Measurements from ENCODE around the gene NME4. TPM values are rescaled to one million over a fixed set of nuclear protein-coding genes. Genes with fewer than 3 reads are reported as not detected.
A peak's percentile ranks its signal among the peaks of the same experiment; 100 is the strongest.

Gene NME4
- total RNA-seq, 1 experiment from 2014 or later = 68.2 TPM

DNA sequence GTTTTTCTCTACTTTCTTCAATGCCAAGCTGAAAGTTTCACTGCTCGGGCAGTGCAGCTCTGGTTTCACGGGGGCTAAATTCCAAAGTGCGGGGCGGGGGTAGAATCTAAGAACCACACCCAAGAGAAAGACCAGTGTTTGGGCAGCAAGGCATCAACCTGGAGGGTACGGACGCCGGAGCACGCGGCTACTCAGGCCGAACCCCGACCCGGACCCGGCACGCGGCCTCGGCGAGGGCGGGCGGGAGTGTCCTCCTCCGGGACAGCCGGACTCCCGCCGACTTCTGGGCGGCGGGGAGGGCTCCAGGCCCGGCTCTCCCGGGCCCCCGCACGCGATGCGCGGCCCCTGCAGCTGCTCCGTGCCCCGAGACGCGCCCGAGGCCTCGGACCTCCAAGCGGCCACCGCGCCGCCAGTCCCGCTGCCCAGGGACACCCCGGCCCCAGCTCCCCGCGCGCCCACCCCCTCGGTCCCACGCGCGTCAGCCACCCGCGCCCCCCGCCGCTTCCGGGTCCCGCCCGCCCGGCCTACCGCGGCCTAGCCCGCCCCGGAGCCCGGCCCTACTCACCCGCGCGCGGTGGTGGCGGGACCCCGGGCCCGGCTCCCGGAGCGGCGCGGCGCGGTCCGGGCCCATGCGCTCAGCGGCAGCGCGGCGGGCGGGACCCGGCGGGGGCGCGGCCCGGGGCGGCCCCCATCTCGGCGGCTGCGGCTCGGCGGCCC is 45.0 kb upstream of the NME4 start:
- Histone ChIP-seq H3K4me1 (ENCODE audit: control insufficient read depth in 1 of 2, insufficient read depth in 2 of 2, low read length in 2 of 2) (peaks cover 2 to 7% of the 10 kb centered on the region in 2 experiments; a peak in 1 of 4 replicates), H4K20me1 (ENCODE audit: insufficient read depth) (no peaks in the 10 kb centered on the region), H3K79me2 (ENCODE audit: insufficient read depth, low read length) (peaks cover 45% of the 10 kb centered on the region), H3K4me3 (replicated peaks in 1 of 2; ENCODE audit: low read depth in 1 of 2, low read length in 2 of 2) (peak overlapping the region; percentile 54 to 63), H3K9me3 (ENCODE audit: control insufficient read depth in 1 of 2, insufficient read depth in 1 of 2, low read depth in 1 of 2, low read length in 2 of 2) (no peaks in the 10 kb centered on the region), H3K27me3 (ENCODE audit: insufficient read depth, low read length) (no peaks in the 10 kb centered on the region), H3K9ac (ENCODE audit: low read length) (peak overlapping the region; percentile 70), H3K9me2 (ENCODE audit: insufficient read depth) (no peaks in the 10 kb centered on the region), H3K36me3 (ENCODE audit: control insufficient read depth in 1 of 2, insufficient read depth in 2 of 2, low read length in 2 of 2) (0 out of 4 replicates have a peak, but pooled peaks cover 0 to 4% of the 10 kb centered on the region in 2 experiments), H3K27ac (ENCODE audit: low read depth, low read length) (peak overlapping the region; percentile 59; the same call in 1 of the 2 replicates), H2AFZ (ENCODE audit: low read depth, low read length, poor library complexity, severe bottlenecking) (no peak overlapping the region), H3K4me2 (ENCODE audit: low read length) (peak overlapping the region; percentile 66)
- ChIA-PET RAD21 (ENCODE audit: low non-redundant PET in 1 of 2, low total read pairs in 2 of 2, uncharacterized antibody in 2 of 2, unreplicated experiment in 2 of 2) (interaction anchor here in 1 of 2 experiments (0.6 to 1.0 kb wide), 2 partner anchors 10 to 183 kb away, joined by 4 to 6 read pairs; no protein-coding TSS in a partner anchor), POLR2A (interaction anchor here (1.0 kb wide), 1 partner anchor 122 kb away, joined by 3 read pairs; no protein-coding TSS in a partner anchor), CTCF (interaction anchor here (1.0 kb wide), 1 partner anchor 10 kb away, joined by 10 read pairs; no protein-coding TSS in a partner anchor)
- intact Hi-C loops (cut with micrococcal nuclease) = loop anchor here (5.0 kb wide), 1 partner anchor 125 kb away; the partner anchor contains the start of gene LUC7L
- DNase-seq (ENCODE audit: low read depth, low spot score) (no peak), ATAC-seq (peak; percentile 29)
- TF ChIP-seq ZFX (IDR thresholded peaks at IDR 0.05) = peak; percentile 59; the same call in 1 of the 2 replicates
- TF ChIP-seq JUND (IDR thresholded peaks at IDR 0.05) = no peak
- BruUV-seq (replicated peaks) = no TSS peak

DNA sequence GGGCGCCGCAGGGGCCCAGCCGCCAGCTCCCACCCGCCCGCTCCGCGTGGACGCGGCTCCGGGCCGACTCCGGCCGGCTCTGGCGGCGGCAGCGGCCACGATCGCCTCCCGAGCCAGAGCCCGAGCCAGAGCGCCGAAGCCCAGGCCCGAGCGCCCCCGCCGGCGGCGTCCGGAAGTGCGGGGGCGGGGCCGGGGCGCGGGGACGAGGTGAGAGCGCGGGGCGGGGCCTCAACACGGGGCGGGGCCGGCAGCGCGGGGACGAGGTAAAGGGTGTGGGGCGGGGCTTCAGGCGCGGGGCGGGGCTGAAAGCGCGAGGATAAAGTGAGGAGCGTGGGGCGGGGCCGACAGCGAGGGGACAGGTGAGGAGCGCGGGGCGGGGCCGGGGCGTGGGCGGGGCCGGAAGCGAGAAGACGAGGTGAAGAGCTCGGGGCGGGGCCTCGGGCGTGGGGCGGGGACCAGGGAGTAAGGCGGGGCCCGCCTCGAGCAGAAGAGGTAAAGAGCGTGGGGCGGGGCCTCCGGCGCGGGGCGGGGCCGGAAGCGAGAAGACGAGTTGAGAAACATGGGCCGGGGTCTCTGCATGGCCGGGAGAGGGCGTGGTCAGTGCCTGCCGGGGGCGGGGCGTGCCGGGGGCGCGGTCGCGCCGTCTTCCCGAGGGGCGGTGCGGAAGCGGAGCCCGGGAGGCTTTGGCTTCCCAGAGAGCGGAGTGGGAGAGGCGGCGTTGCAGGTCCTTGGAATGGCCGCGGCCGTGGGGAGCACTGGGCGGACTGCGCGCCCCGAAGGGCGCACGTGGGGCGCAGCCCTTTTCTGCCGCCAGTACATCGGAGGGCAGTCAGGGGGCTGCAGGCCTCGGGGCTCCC is 44.2 kb upstream of the NME4 start, which contains the start of gene AXIN1:
AXIN1 (minus strand) TSS at position 177 of the 857 bp plus-strand sequence. CDS start 5,698 bp downstream, outside the sequence.
- Histone ChIP-seq H3K4me3 (replicated peaks in 1 of 2; ENCODE audit: low read depth in 1 of 2, low read length in 2 of 2) (peak within 1 kb of the TSS; percentile 54 to 63), H3K79me2 (ENCODE audit: insufficient read depth, low read length) (peaks cover 37% of the 10 kb centered on the region), H3K9ac (ENCODE audit: low read length) (peak within 1 kb of the TSS; percentile 70), H3K9me2 (ENCODE audit: insufficient read depth) (no peaks in the 10 kb centered on the region), H3K9me3 (ENCODE audit: control insufficient read depth in 1 of 2, insufficient read depth in 1 of 2, low read depth in 1 of 2, low read length in 2 of 2) (no peaks in the 10 kb centered on the region), H3K27ac (ENCODE audit: low read depth, low read length) (peak within 1 kb of the TSS; percentile 59; the same call in 1 of the 2 replicates), H3K4me2 (ENCODE audit: low read length) (peak within 1 kb of the TSS; percentile 66), H3K4me1 (ENCODE audit: control insufficient read depth in 1 of 2, insufficient read depth in 2 of 2, low read length in 2 of 2) (peaks cover 2 to 7% of the 10 kb centered on the region in 2 experiments; a peak in 1 of 4 replicates), H2AFZ (ENCODE audit: low read depth, low read length, poor library complexity, severe bottlenecking) (no peak within 1 kb of the TSS), H3K27me3 (ENCODE audit: insufficient read depth, low read length) (no peaks in the 10 kb centered on the region), H4K20me1 (ENCODE audit: insufficient read depth) (no peaks in the 10 kb centered on the region), H3K36me3 (ENCODE audit: control insufficient read depth in 1 of 2, insufficient read depth in 2 of 2, low read length in 2 of 2) (0 out of 4 replicates have a peak, but pooled peaks cover 0 to 4% of the 10 kb centered on the region in 2 experiments)
- ATAC-seq = peak; percentile 87
- ChIA-PET POLR2A (interaction anchor here (0.7 to 1.0 kb wide), 2 partner anchors 18 to 123 kb away, joined by 3 read pairs; partner anchors contain the start of gene MRPL28), CTCF (interaction anchor here (0.6 to 1.3 kb wide), 6 partner anchors 10 to 256 kb away, joined by 3 to 10 read pairs (median 4); partner anchors contain the start of gene MRPL28), RAD21 (ENCODE audit: low non-redundant PET in 1 of 2, low total read pairs in 2 of 2, uncharacterized antibody in 2 of 2, unreplicated experiment in 2 of 2) (interaction anchor here in 1 of 2 experiments (0.6 to 1.0 kb wide), 2 partner anchors 9 to 184 kb away, joined by 4 to 6 read pairs; no protein-coding TSS in a partner anchor)
- no TSS peak for BruUV-seq (replicated peaks)
- DNase-seq (ENCODE audit: low read depth, low spot score) = peak; percentile 81
- intact Hi-C loops (cut with micrococcal nuclease) = loop anchor here (5.0 kb wide), 1 partner anchor 125 kb away; the partner anchor contains the start of gene LUC7L
- TF ChIP-seq TCF7L2 (IDR thresholded peaks at IDR 0.05; ENCODE audit: borderline replicate concordance, extremely low read depth, insufficient read depth, insufficient read length) (no peak), EGR1 (IDR thresholded peaks at IDR 0.05; ENCODE audit: low read depth) (no peak), YY1 (IDR thresholded peaks at IDR 0.05; ENCODE audit: extremely low read depth, insufficient replicate concordance, low read depth, low read length) (peak; percentile 27), POLR2AphosphoS5 (IDR thresholded peaks at IDR 0.05; ENCODE audit: low read depth, low read length) (peak; percentile 50; the same call in 1 of the 2 replicates), ZFX (IDR thresholded peaks at IDR 0.05) (0 out of 2 replicates have a peak, but pooled peaks have one; percentile 21), EZH2phosphoT487 (IDR thresholded peaks at IDR 0.05; ENCODE audit: borderline replicate concordance) (no peak)
- TF ChIP-seq, protein P1, sequence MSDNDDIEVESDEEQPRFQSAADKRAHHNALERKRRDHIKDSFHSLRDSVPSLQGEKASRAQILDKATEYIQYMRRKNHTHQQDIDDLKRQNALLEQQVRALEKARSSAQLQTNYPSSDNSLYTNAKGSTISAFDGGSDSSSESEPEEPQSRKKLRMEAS (IDR thresholded peaks at IDR 0.05) = 0 out of 2 replicates have a peak, but pooled peaks have one; percentile 24

Data from HCT116 (cell line).